Tibial artery (tissue), 4 donors: ENCODE data around the gene SH3RF3.
A peak's percentile ranks its signal among the peaks of the same experiment; 100 is the strongest.

ENCODE experiments used
- DNase-seq, 2 donors: peaks; one replicate each; pipeline ENCODE4 v3.0.0-alpha.2; 2019
- H3K27ac ChIP-seq, 2 donors: fragments of 200-600 bp; sonication (generic) in 1 of 2; 1 replicate in 1 of 2; 2 replicates in 1 of 2; pipeline ENCODE4 v1.5.1; 2018 to 2019; ENCODE audit warnings: mild to moderate bottlenecking in 1 of 2
- H3K27me3 ChIP-seq, 2 donors: fragments of 200-600 bp; sonication (generic) in 1 of 2; one replicate each; pipeline versions ENCODE4 v1.5.1 to v1.6.0; 2016 to 2019
- H3K36me3 ChIP-seq, 3 donors: fragments of 200-600 bp; sonication (generic) in 2 of 3; one replicate each; pipeline ENCODE4 v1.5.1; 2016 to 2019; ENCODE audit warnings: mild to moderate bottlenecking in 2 of 3
- H3K4me1 ChIP-seq, 4 donors: fragments of 200-600 bp; sonication (generic) in 2 of 4; 1 replicate in 3 of 4; 2 replicates in 1 of 4; pipeline ENCODE4 v1.5.1; 2016 to 2019
- H3K4me3 ChIP-seq, 2 donors: fragments of 200-600 bp; sonication (generic) in 1 of 2; 1 replicate in 1 of 2; 2 replicates in 1 of 2; pipeline ENCODE4 v1.5.1; 2018 to 2019; ENCODE audit warnings: mild to moderate bottlenecking in 2 of 2
- H3K9me3 ChIP-seq, 3 donors: fragments of 200-600 bp; sonication (generic) in 1 of 3; one replicate each; pipeline ENCODE4 v1.5.1; 2016 to 2019
- CTCF ChIP-seq, 2 experiments: fragments of 200-600 bp in 1 of 2; fragments of 450-650 bp in 1 of 2; IDR thresholded peaks; one replicate each; pipeline ENCODE4 v1.5.1; 2017 to 2019; ENCODE audit warnings: antibody characterized with exemption in 2 of 2, mild to moderate bottlenecking in 1 of 2, moderate library complexity in 1 of 2
- intact Hi-C: fragments of 100-400 bp; cut with DNase I; formaldehyde crosslinking; loops from one replicate; pipeline ENCODE4 v1.15.0; 2023; ENCODE audit warnings: low total_unique reads

SH3RF3 gene

GRCh38 chr2:109125593-109126500 lies 3.2 kb upstream of the SH3RF3 start:
- H3K27ac ChIP-seq, result no peak overlapping the region
- H3K36me3 ChIP-seq, result no peaks in the 10 kb centered on the region
- H3K9me3 ChIP-seq, result no peaks in the 10 kb centered on the region
- no peaks in the 10 kb centered on the region for H3K27me3 ChIP-seq
- intact Hi-C loops, result no loop called here
- H3K4me3 ChIP-seq, result no peak overlapping the region
- peaks cover 0 to 26% (median 8%) of the 10 kb centered on the region in 4 donors for H3K4me1 ChIP-seq
- no peak for DNase-seq
- TF ChIP-seq CTCF (IDR thresholded peaks at IDR 0.05), result no peak

- Histone ChIP-seq H3K9me3 (no peaks in the 10 kb centered on the region), H3K4me3 (no peak overlapping the region), H3K4me1 (peaks cover 0 to 32% (median 10%) of the 10 kb centered on the region in 4 donors), H3K36me3 (no peaks in the 10 kb centered on the region), H3K27ac (no peak overlapping the region), H3K27me3 (no peaks in the 10 kb centered on the region)
- intact Hi-C loops, result no loop called here
- no peak for DNase-seq
- no peak for TF ChIP-seq CTCF (IDR thresholded peaks at IDR 0.05)
Observed at GRCh38 chr2:109126501-109126860, 2.5 kb upstream of the SH3RF3 start.

GRCh38 chr2:109127556-109127955 lies 1.4 kb upstream of the SH3RF3 start:
- no peak for DNase-seq
- Histone ChIP-seq H3K27ac (peak overlapping the region; percentile 86 to 93), H3K4me3 (peak overlapping the region; percentile 62 to 85), H3K27me3 (no peaks in the 10 kb centered on the region), H3K36me3 (no peaks in the 10 kb centered on the region), H3K4me1 (peaks cover 0 to 43% (median 12%) of the 10 kb centered on the region in 4 donors), H3K9me3 (no peaks in the 10 kb centered on the region)
- intact Hi-C loops, result no loop called here
- TF ChIP-seq CTCF (IDR thresholded peaks at IDR 0.05), result no peak

- peak overlapping the region; percentile 86 to 93 for H3K27ac ChIP-seq
- intact Hi-C loops, result loop anchor here (2.0 kb wide), 2 partner anchors 45 to 383 kb away; no protein-coding TSS in a partner anchor
- H3K36me3 ChIP-seq, result no peaks in the 10 kb centered on the region
- TF ChIP-seq CTCF (IDR thresholded peaks at IDR 0.05), result peak; percentile 87 to 96
- peak; percentile 77 to 90 for DNase-seq
- peak overlapping the region; percentile 62 to 85 for H3K4me3 ChIP-seq
- H3K9me3 ChIP-seq, result no peaks in the 10 kb centered on the region
- peaks cover 0 to 48% (median 12%) of the 10 kb centered on the region in 4 donors for H3K4me1 ChIP-seq
- H3K27me3 ChIP-seq, result no peaks in the 10 kb centered on the region
Observed at GRCh38 chr2:109128048-109128615, 873 bp upstream of the SH3RF3 start.

- peak in 1 of 2 experiments; percentile 6 for TF ChIP-seq CTCF (IDR thresholded peaks at IDR 0.05)
- no peak for DNase-seq
- Histone ChIP-seq H3K4me1 (peaks cover 0 to 59% (median 12%) of the 10 kb centered on the region in 4 donors), H3K27me3 (no peaks in the 10 kb centered on the region), H3K27ac (peak overlapping the region; percentile 86 to 93), H3K9me3 (no peaks in the 10 kb centered on the region), H3K36me3 (no peaks in the 10 kb centered on the region), H3K4me3 (peak overlapping the region; percentile 62 to 85)
- intact Hi-C loops, result loop anchor here (2.0 kb wide), 2 partner anchors 43 to 381 kb away; no protein-coding TSS in a partner anchor
Observed at GRCh38 chr2:109129356-109129920, 433 bp downstream of the SH3RF3 start.
